ENCODE data around the gene COQ2.
"Not testable (repeated sequence)": the region's sequence is repeated elsewhere in the genome, so short reads cannot be mapped to it uniquely, and the experiment has no call there.

DNA sequence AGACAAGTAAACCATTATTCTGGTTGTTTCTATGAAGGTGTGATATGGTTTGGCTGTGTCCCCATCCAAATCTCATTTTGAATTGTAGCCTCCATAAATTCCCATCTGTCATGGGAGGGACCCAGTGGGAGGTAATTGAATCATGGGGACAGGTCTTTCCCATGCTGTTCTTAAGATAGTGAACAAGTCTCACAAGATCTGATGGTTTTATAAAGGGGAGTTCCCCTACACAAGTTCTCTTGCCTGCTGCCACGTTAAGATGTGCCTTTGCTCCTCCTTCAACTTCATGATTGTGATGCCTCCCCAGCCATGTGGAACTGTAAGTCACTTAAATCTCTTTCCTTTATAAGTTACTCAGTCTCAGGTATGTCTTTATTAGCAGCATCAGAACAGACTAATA is 3.8 kb upstream of the COQ2 start:
- TF ChIP-seq, protein P1, sequence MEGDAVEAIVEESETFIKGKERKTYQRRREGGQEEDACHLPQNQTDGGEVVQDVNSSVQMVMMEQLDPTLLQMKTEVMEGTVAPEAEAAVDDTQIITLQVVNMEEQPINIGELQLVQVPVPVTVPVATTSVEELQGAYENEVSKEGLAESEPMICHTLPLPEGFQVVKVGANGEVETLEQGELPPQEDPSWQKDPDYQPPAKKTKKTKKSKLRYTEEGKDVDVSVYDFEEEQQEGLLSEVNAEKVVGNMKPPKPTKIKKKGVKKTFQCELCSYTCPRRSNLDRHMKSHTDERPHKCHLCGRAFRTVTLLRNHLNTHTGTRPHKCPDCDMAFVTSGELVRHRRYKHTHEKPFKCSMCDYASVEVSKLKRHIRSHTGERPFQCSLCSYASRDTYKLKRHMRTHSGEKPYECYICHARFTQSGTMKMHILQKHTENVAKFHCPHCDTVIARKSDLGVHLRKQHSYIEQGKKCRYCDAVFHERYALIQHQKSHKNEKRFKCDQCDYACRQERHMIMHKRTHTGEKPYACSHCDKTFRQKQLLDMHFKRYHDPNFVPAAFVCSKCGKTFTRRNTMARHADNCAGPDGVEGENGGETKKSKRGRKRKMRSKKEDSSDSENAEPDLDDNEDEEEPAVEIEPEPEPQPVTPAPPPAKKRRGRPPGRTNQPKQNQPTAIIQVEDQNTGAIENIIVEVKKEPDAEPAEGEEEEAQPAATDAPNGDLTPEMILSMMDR (IDR thresholded peaks at IDR 0.05), result not testable (repeated sequence)
- TF ChIP-seq POLR2AphosphoS5 (IDR thresholded peaks at IDR 0.05), result not testable (repeated sequence)

Measured in breast epithelium (tissue), 3 donors.